Stimulated activated CD8-positive, alpha-beta memory T cell treated with anti-CD3 and anti-CD28 coated beads, Interleukin-4, amount 100 ng/mL, for 48 hours (primary cell): Measurements from ENCODE around the gene LIPE.

Experiments used
- DNase-seq: peaks from one replicate; pipeline ENCODE4 v3.0.0-alpha.2; 2020

Gene LIPE

DNA sequence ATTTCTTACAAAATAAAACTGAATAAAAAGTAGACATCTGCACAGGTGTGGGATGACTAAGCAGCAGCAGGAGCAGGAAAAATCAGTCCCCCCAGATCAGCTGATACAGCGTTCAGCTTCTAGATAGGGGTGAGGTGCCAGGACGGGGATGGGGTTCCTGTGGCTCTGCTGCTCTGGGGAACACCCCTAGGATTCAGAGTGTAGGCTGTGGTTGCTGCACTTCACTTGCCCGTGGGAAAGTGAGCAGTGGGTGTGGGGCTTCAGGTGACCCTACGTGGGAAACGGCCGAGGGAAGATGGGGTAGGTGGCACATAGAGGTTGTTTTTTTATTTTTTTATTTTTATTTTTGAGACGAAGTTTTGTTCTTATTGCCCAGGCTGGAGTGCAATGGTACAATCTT, 18.8 kb upstream of the LIPE start:
- no peak for DNase-seq

DNA sequence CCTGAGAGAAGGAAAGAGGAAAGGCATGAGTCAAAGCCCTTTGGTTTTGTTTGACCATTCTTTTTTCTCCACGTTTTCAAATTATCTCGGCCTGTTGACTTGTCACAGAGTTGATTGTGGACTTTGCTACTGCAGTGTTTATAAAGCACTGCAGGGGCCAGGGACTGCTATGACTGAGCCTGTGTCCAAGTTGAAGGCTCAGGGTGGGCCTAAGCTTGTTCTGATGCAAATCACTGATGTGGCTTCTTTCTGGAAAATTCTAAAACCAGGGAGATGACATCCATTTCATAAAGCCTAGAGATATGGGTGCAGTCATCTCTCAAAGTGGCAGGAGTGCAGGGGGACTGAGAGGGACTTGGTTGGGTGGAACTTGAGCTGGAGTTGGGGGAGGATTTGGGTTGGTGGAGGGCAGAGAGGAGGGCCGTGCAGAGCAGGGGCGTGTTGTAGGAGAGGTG, 16.8 kb upstream of the LIPE start:
- no peak for DNase-seq

DNA sequence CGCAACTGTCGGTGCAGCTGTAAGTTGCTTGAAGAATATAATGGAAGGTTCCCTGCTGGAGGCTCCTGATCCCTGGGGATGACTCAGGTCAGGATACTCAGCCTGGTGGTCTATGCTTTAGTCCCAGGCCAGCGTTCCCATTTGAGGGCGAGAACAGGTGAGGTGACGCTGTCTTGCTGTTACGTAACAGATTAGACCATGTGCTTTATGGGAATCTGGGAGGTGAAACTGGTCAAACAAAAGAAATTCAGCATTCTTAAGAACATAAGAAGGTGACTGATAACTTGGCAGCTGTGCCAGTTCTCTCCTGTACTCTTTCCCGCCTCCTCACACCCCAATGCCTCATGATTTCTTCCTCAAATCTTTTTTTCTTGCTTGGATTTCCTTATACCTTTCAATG, 15.6 kb upstream of the LIPE start, which contains the start of gene CXCL17:
TSS of gene CXCL17 (minus strand) at position 114 of the 400 bp plus-strand sequence. CDS start 114 bp downstream, outside the sequence.
- DNase-seq = no peak

DNA sequence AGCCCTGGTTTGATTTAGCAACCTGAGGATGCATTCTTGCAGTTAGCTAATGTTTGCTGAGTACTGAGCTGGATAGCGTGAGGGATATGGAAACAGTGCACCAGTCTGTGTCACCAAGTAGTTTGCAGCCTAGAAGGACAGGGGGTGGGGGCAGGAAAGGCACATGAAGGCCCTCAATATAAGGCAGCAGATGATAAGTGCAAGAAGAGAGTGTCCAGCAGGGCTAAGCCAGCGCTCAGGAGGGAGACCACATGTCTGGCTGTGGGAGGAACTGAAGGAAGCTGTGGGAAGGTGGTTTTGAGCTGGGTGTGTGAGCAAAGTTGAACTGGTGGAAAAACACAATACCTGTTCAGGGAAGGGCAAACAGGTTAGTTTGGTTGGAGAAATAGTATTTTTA, 13.9 kb upstream of the LIPE start:
- no peak for DNase-seq

DNA sequence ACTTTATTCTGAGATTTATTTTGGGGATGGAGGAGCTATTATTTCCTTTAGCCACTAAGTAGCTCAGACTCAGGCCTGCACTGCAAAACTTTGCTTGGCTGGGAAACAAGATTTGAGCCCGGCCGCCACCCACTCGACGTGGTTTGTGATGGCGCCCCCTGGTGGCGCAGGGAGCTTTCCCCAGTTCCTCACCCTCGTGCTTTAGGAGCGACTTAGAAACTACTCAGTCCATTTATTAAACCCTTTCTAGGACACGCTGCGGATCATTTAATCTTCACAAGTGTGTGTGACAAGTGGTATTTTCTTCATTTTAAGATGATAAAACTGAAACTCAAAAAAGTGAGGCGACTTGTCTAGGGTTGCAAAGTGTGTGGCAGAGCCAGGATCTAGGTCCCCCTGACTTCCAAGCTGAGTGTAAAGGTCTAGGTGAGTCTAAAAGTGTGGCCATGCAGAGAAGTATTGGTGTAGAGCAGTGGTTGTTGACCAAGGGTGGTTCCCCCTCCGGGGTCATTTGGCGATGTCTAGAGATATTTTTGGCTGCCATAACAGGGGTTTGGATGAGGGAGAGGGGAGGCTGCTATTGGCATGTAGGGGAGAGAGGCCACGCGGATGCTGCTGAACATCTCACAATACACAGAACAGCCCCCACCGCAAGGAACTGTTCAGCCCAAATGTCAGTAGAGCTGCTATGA, 13.3 kb upstream of the LIPE start:
- DNase-seq = peak; percentile 93

DNA sequence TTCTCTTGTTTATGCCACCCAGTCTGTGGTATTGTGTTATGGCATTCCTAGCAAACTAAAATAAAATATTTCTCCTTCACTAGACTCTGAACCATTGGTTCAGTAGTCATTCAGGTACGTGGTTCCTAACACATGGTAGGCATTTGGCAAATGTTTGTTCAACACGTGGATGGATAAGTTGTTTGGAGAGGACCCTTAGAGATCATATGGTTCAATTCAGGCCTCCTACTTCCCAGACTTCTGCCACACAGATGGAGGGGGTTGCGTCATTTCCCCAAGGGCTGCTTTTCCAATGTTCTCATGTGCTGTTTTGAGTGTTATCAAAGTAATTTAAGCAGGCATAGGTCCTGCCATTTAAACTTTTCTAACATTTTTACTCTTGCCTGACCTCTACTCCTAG, 8.8 kb upstream of the LIPE start:
- no peak for DNase-seq

DNA sequence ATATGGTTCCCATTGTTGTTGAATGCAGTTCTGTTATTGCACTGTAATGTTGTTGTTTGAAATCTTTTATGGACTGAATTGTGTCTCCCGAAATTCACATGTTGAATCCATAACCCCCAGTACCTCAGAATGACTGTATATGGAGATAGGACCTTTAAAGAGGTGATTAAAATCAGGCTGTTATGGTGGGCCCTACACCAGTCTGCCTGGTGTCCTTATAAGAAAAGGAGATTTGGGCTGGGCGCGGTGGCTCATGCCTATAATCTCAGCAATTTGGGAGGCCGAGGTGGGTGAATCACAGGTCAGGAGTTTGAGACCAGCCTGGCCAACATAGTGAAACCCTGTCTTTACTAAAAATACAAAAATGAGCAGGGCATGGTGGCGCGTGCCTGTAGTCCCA, 8.1 kb upstream of the LIPE start:
- no peak for DNase-seq

DNA sequence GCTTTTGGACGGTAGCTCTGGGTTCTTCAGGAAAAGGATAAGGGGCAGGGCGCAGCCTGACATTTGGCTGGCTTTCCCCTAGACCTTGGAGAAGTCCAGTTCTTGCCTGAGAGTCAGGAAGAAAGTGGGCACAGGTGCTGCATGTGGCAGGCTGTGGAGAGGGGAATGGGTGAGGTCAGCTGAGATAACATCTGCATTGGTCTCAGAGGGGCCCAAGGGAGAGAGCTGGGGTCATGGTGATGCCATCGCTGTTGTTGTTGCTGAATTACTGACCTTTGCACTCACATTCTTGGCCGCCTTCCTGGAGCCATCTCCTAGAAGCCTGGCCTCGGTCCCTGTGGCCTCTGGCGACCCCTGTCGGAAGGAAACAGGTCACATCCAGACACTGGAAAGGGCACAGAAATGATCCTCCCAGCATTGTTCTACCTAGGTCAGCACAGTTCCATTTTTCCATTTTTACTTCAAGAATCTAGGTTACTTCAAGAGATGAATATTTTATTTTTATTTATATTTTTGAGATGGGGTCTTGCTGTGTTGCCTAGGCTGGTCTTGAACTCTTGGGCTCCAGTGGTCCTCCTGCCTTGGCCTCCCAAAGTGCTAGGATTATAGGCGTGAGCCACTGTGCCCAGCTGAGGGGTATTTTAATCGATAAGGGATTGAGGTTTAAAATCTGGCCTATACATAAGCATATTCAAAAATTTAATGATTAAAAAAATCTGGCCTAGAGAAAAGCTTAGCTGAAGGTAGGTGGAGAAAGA, 6.5 kb upstream of the LIPE start:
- peak; percentile 75 for DNase-seq

DNA sequence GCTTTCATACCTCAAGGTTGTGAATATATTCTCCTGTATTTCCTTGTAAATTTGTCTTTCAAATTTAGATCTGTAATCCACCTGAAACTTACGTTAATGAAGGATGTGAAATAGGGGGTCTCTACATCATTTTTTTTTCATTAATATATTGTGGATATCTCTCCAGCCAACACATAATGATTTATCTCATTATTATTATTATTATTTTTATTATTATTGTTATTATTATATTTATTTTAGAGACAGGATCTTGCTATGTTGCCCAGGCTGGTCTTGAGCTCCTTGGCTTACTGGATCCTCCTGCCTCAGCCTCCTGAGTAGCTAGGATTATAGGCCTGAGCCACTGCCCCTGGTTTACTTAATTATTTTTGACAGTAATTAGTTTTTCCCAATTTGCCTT, 4.3 kb upstream of the LIPE start:
- no peak for DNase-seq

DNA sequence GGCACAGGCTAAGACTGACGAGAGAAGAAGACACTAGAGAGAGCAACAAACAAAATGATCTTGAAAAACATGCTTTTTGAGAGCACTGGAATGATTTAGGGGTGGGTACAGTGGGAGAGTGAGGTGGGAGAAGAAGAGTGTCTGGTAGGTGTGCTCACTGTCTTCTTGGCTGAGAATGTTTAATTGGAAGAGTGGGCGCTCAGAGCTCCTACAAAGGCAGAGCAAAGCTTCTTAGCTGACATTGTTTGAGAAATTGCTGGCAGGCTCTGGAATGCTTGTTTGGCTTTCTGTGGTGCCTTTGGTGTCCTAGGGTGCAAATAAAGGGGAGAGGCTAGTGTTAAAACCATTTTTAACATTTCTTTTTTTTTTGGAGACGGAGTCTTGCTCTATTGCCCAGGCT, 1.5 kb upstream of the LIPE start:
- no peak for DNase-seq

DNA sequence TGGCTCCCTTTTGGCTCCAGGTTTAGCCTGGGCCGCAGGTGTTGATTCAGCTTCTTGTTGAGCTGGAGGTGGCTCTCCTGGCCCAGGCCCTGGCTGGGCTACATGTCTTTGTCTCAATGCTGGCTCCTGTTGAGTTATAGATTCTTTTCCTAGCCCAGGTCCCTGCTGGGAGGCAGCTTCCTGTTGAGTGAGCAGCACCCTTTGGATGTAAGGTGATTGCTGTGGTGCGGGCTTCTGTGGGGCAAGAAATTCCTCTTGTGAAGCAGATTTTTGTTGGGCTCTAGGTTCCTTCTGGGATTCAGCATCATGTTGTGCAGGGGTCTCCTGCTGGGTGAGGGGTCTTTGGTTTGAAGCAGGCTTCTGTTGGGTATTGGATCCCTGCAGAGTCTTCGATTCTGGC, 545 bp downstream of the LIPE start:
- DNase-seq = no peak

DNA sequence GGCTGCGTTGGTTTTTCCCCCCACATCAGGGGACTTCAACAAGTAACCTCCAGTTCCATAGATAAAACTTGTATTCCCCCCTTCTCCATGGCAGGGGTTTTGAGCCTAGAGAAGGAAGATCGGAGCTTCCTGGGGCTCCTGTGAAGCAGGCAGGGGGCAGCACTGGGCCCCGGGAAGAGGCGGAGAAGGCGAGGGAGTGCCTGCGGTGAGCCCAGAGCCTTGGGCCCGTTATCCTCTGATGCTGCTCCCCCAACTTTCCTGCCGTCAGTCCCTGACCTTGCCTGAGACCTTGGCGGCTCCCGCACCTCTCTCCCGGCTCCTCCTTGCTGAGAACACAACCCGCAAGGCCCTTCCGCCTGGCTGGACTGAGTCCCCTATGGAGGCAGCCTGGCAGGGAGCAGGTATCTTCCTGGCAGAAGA, 2.5 kb downstream of the LIPE start:
- DNase-seq = no peak

DNA sequence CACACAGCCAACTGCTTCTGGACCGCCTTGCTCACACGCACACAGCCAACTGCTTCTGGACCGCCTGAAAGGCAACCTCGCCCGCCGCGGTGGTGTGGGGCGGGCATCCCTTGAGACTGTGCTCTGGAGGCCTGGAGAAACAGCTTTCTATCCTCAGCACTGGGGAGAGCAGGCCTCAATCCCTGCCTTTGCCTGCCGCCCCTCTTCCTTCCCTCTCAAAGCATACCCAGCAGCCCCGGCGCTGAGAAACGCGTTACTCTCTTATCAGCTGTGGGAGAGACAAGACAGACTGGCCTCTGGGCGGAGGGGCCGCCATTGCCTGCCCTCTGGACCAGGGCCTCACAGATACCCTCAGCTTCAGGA, 2.9 kb downstream of the LIPE start:
- no peak for DNase-seq

DNA sequence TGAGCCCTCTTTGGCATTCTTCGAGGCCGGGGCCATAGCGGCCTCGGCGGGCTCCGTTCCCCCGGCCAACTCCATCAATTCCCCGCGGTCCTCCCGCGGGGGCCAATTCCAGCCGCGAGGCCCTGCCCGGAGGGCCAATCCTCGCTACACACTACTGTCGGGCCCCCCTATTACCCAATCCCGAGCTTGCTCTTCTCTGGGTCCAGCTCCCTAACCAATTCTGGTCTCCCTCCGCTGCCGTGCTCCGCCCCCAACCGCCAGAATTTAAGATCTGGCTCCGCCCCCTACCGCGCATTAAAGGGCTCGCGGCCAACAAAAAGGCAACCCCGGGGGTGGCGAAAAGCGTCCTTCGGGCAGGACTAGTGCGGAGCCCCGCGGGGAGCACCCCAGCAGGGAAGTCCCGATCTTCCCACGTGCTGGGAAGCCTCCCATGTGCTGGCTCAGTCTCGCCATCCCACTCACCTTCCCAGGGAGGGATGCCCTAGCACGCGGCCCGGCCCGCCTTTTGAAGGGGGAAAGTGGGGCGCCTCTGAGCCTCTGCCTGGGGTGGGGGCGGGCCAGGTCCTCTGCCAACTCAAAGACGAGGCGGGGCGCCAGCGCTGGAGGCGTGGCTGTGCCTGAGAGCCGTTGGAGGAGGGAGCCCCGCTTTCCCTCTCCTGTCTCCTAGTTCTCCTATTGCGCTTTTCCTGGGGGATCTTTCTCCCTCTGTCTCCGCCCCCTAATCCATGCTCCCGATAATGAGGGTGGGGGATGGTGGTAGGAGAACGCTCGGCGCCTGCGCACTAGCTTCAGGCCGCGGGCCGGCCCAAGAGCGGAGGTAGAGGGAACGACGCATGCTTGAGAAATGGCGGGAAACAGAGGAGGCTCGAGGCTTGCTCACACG, 3.5 kb downstream of the LIPE start:
- peak; percentile 95 for DNase-seq

DNA sequence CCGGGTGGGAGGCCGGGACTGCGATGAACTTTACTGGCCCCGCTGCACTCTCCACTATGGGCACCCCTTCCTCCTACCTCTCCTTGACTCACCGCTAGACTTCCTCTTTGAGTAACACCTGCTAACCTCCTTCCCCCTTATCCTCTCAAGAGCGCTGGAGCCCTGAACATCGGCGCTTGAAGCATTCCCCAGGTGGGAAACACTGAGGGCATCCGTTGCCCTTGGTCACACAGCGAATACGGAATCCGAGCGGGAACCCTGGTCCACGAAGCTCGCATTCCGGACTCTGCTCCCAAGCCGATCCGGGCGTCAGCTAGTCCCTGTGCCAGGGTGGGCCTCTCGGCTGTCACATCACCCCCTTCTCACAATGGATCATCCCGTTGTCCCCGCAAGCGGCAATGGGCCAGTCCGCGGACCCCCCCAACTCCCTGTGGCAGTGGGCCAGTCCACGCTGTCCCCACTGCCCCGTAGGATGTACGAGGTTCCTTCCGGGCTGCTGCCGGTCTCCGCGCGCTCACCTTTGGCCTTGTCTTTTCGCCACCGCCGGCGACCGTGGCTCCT, 4.2 kb downstream of the LIPE start:
- DNase-seq = peak; percentile 70

DNA sequence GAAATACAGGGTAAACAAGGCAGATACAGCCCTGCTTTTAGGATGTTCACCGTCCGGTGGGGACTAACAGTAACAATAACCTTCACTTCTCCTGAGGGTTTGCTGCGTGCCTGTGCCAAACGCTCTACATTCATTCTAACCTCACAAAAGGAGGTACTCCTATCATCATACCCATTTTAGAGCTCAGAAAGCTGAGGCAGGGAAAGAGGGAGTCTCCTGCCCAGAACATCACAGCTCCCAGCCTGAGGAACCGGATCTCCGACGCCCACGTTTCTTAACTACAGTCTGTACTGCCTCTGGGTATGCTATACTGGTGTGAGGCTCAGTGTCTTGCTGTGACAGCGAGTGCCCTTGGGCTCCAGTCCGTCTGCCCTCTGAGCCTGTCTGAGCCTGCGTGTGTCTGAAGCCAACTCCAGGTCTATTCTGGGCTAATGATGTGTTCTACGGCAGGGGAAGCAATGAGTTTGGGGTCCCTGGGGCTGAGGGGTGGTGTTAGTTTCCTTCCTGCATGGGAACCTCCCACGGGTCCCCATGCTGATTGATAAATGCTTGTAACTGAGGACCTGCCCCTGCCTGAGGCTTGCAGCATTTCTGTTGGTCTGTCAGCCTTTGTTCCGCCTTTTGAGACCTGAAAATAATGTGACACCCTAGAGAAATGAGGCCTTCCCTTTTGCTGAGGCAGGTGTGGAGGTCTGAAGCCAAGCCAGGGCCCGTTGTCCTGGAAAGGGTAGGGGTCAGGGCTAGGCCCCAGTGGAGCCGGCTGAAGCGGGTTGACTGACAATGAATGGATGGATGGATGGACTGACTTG, 4.9 kb downstream of the LIPE start:
- no peak for DNase-seq

DNA sequence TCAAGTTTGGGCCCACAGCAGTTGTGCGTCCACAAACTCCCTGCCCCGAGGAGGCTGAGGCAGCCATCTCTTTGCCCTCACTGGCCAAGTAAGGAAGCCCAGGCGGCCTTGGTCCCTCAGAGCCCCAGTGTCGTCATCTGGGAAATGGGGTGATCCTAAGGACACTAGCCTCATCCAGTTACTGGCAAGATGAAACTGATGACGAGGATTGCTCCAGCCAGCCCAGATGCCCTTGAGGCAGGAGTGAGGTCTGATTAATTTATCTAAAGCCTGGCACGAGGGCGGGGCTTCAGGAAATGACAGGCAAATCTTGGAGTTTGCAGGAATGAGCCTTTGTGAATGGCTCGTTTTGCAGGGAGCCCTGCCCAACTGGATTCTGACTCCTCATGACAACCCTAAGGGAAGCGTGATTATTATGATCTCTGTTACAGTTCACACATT, 5.6 kb downstream of the LIPE start:
- DNase-seq = no peak

DNA sequence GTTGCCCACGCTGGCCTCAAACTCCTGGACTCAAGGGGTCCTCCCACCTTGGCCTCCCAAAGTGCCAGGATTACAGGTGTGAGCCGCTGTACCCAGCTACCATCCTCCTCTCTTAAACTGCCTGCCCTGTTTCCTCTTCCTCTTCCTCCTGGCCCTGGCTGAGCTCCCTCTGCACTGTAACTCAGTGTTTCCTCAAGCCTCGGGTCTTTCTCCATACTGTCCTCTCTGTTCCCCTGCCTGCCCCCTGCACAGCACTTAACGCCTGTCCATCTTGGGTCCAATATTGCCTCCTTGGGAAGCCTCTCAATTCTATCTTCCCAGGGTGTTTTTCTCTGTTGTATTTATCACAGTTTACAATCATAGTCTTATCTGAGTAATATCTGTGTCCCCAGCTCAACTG, 6.1 kb downstream of the LIPE start:
- no peak for DNase-seq

DNA sequence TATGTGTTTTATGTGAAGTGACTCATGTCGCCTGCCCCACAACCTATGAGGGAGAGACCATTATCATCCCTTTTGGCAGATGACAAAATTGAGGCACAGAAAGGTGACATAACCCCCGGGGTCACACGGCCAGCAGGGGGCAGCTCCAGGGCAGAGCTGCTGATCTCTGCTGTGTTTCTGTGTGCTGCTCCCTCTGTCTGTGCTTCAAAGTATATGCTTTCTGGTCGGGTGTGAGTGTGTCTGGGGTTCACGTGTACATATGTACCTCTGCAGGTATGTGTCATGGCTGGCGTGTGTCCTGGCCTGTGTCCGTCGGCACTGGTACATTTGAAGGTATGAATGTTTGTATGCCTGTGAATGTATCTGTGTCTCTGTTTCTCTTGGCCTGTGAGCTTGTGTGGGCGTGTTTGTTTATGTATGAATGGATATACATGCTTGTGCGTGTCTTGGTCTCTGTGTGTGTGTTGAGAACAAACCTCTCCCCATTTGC, 7.1 kb downstream of the LIPE start:
- DNase-seq = peak; percentile 86

DNA sequence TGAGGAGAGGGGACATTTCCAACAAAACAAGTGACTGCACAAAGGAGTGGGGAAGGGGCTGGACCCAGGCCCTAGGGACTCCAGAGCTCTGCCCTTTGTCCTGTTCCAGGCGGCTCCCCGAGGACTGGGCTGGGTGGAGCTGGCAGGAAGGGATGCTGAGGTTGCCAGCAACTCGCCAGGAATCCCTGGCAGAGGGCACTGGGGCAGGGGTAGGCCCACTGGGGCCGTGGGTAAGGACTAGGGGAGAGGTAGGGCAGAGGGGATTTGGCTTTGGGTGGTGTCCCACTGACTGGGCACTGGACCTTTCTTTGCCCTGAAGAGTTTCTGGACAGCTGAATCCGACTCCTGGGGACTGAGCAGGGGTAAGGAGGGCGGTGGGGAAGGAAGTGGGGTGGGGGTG, 7.9 kb downstream of the LIPE start:
- DNase-seq = no peak

DNA sequence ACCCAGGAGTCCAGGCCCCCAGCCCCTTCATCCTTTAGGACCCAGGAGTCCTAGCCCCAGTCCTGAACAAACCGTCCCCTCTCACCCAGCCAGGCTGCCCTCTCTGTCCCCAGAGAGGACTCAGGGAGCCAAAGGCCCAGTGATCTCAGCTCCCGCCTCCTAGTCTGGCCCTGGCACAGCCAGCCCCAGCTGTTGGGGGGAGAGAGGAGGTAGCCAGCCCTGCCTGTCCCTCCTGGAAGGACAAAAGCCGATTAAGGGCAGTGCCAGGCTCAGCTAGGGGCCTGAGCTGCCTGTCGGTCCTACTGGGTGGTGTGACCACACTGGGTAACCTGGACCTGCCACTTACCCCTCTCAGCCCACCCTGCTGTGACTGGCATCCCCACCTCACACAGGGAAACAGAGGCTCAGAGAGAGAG, 14.5 kb downstream of the LIPE start:
- DNase-seq = no peak

DNA sequence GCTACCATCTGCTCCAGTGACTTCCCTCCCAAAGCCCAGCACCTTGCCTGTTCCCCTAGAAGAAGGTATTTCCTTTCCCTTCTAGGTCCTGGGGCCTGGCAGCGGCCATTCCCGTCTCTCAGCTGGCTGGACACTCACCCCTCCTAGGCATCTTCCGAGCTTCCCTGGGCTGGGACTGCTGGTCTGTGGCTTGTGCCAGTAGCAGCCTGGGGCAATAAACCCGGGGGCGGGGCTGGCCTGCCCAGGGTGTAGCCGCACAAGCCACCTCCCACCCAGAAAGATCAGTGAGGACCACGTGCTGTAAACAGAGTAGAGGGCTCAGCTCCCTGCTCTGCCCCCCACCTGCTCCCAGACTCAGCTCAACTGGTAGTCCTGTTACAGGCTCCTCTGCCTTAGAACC, 15.0 kb downstream of the LIPE start:
- no peak for DNase-seq
